Ascending aorta (tissue), 2 donors: ENCODE data around the gene CCDC188. TPM values are rescaled to one million over a fixed set of nuclear protein-coding genes. Genes with fewer than 3 reads are reported as not detected.

Source experiments
- DNase-seq, 2 donors: peaks; one replicate each; pipeline ENCODE4 v3.0.0-alpha.2; 2019; ENCODE audit warnings: low spot score in 2 of 2
- H3K27ac ChIP-seq, 2 donors: fragments of 200-600 bp; sonication (generic); one replicate each; pipeline ENCODE4 v1.5.1; 2016 to 2017; ENCODE audit warnings: mild to moderate bottlenecking in 1 of 2
- H3K27me3 ChIP-seq: fragments of 200-600 bp; sonication (generic); one replicate; pipeline ENCODE4 v1.5.1; 2017
- H3K36me3 ChIP-seq, 2 donors: fragments of 200-600 bp; sonication (generic); one replicate each; pipeline ENCODE4 v1.5.1; 2016
- H3K4me1 ChIP-seq, 2 donors: fragments of 200-600 bp; sonication (generic); one replicate each; pipeline ENCODE4 v1.5.1; 2016 to 2017; ENCODE audit warnings: mild to moderate bottlenecking in 1 of 2
- H3K4me3 ChIP-seq, 2 donors: fragments of 200-600 bp; sonication (generic); one replicate each; pipeline ENCODE4 v1.5.1; 2016 to 2017; ENCODE audit warnings: mild to moderate bottlenecking in 1 of 2
- H3K9me3 ChIP-seq, 2 donors: fragments of 200-600 bp; sonication (generic); one replicate each; pipeline ENCODE4 v1.5.1; 2016
- intact Hi-C: fragments of 100-400 bp; cut with DNase I; formaldehyde crosslinking; loops from one replicate; pipeline ENCODE4 v1.15.1; 2023
- total RNA-seq: library from RNA; depleted of rRNA; stranded (reverse); fragments of >200 nt; gene quantifications from one replicate; pipeline ENCODE4 v1.1.0, GENCODE V29; 2016
- TF ChIP-seq, protein P1 (sequence below), 3 experiments: fragments of 200-600 bp in 2 of 3; fragments of 450-650 bp in 1 of 3; sonication (generic) in 2 of 3; IDR thresholded peaks; one replicate each; pipeline ENCODE4 v1.5.1; 2016 to 2019; ENCODE audit warnings: antibody characterized with exemption in 3 of 3, mild to moderate bottlenecking in 1 of 3, moderate library complexity in 1 of 3

The CCDC188 gene
- not detected for total RNA-seq

GRCh38 chr22:20150381-20151275 lies at the start of gene CCDC188:
Gene CCDC188, minus strand, starts transcription at chr22:20151055. Its CDS starts 69 bp downstream, at chr22:20150986.
- DNase-seq: no peak
- H3K27ac ChIP-seq: no peak within 1 kb of the TSS
- H3K4me3 ChIP-seq: no peak within 1 kb of the TSS
- TF ChIP-seq, protein P1, sequence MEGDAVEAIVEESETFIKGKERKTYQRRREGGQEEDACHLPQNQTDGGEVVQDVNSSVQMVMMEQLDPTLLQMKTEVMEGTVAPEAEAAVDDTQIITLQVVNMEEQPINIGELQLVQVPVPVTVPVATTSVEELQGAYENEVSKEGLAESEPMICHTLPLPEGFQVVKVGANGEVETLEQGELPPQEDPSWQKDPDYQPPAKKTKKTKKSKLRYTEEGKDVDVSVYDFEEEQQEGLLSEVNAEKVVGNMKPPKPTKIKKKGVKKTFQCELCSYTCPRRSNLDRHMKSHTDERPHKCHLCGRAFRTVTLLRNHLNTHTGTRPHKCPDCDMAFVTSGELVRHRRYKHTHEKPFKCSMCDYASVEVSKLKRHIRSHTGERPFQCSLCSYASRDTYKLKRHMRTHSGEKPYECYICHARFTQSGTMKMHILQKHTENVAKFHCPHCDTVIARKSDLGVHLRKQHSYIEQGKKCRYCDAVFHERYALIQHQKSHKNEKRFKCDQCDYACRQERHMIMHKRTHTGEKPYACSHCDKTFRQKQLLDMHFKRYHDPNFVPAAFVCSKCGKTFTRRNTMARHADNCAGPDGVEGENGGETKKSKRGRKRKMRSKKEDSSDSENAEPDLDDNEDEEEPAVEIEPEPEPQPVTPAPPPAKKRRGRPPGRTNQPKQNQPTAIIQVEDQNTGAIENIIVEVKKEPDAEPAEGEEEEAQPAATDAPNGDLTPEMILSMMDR (IDR thresholded peaks at IDR 0.05): no peak
- H3K4me1 ChIP-seq: no peaks in the 10 kb centered on the region
- H3K9me3 ChIP-seq: no peaks in the 10 kb centered on the region
- intact Hi-C loops: no loop called here
- peaks cover 4% of the 10 kb centered on the region for H3K27me3 ChIP-seq
- peaks cover 0 to under 1% of the 10 kb centered on the region in 2 donors for H3K36me3 ChIP-seq

DNA sequence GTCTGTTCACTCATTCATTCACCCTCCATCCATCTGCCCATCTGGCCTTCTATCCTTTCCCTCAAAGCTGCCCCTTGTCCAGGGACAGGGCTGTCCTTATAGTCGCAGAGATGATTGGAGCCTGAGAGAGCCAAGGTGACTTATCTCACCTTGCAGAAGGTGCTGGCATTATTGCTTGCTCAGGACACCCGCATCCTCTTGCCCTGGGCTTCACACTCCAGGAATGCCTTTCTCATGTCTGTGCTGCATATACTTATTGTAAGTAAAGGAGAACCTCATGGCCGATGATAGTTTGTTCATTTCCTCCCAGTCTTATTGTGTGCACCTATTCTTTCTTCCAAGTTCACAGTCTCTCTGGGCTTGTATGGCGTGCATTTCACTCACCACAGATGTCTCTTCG lies 49.1 kb upstream of the CCDC188 start:
- Histone ChIP-seq H3K27me3 (no peaks in the 10 kb centered on the region), H3K4me3 (no peak overlapping the region), H3K4me1 (peaks cover 0 to 11% of the 10 kb centered on the region in 2 donors), H3K27ac (no peak overlapping the region), H3K36me3 (no peaks in the 10 kb centered on the region), H3K9me3 (no peaks in the 10 kb centered on the region)
- no peak for DNase-seq
- intact Hi-C loops: no loop called here
- TF ChIP-seq, protein P1 (IDR thresholded peaks at IDR 0.05): no peak

DNA sequence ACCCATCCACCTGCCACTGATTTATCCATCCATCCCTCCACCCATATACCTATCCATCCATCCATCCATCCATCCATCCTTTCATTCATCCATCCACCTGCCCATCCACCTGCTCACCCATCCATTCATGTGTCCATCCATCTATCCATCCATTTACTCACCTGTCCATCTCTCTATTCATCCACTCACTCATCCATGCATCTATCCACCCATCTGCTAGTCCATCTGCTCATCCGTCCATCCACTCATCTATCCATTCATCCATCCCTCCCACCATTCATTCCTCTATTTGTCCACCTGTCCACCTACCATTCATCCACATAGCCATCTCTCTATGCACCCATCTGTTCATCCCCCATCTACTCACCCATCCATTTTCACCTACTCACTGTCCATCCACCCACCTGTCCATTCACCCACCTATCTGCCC lies 48.6 kb upstream of the CCDC188 start:
- Histone ChIP-seq H3K27ac (no peak overlapping the region), H3K27me3 (no peaks in the 10 kb centered on the region), H3K4me3 (no peak overlapping the region), H3K36me3 (no peaks in the 10 kb centered on the region), H3K4me1 (peaks cover 0 to 11% of the 10 kb centered on the region in 2 donors), H3K9me3 (no peaks in the 10 kb centered on the region)
- intact Hi-C loops: no loop called here
- DNase-seq: no peak
- TF ChIP-seq, protein P1 (IDR thresholded peaks at IDR 0.05): no peak

DNA sequence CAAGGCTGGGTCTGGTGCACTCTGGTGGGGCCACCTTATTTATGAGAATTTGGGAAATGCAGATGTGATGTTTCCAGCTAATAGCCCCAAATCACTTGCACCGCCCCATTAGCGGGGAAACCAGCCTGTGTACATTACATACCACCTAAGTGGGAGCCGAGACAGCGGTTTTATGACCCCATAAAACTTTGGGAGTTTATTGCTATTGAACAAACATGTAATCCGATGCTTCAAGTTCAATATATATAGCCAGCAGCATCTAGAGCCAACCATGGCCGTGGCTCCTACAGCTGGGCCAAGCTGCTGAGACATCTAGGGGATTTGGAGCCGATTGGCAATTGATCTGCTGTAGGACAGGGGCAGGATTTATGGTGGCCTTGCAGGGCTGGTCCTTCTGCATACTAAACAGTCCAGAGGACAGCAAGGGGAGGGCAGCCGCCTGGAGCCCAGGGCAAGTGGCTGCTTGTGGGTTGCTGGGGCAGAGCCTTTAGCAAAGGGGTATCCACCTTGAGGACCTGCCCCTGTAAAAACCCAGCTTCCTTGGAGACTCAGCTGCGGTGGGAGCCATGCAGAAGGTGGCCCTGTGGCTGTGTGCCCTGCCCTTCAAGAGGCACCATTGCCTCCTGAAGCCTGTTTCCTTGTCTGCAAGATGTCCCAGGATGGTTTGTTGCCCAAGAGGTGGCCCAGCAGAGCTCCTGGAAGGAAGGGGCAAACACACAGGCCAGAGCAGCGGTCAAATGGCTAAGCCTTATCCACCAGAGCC lies 47.9 kb upstream of the CCDC188 start:
- Histone ChIP-seq H3K9me3 (no peaks in the 10 kb centered on the region), H3K36me3 (no peaks in the 10 kb centered on the region), H3K4me3 (no peak overlapping the region), H3K27me3 (no peaks in the 10 kb centered on the region), H3K27ac (no peak overlapping the region), H3K4me1 (peaks cover 0 to 6% of the 10 kb centered on the region in 2 donors)
- DNase-seq: no peak
- intact Hi-C loops: no loop called here
- TF ChIP-seq, protein P1 (IDR thresholded peaks at IDR 0.05): no peak

GRCh38 chr22:20197407-20198030 lies 46.7 kb upstream of the CCDC188 start:
- Histone ChIP-seq H3K27me3 (no peaks in the 10 kb centered on the region), H3K4me3 (no peak overlapping the region), H3K4me1 (no peaks in the 10 kb centered on the region), H3K27ac (no peak overlapping the region), H3K36me3 (no peaks in the 10 kb centered on the region), H3K9me3 (no peaks in the 10 kb centered on the region)
- intact Hi-C loops: no loop called here
- TF ChIP-seq, protein P1 (IDR thresholded peaks at IDR 0.05): no peak
- DNase-seq: no peak
